MM.1S (cell line): ENCODE data around the gene MAML3.

Source experiments
- CTCF ChIP-seq: fragments of 300-600 bp; sonication (generic); IDR thresholded peaks from 2 replicates; pipeline ENCODE4 v1.5.1; 2016; ENCODE audit warnings: antibody characterized with exemption, low read length, mixed read lengths
- EZH2 ChIP-seq: fragments of 300-600 bp; sonication (generic); optimal IDR thresholded peaks from 2 replicates; pipeline ENCODE3; 2017; ENCODE audit warnings: low read depth, mild to moderate bottlenecking, antibody characterized with exemption, low read length, mixed read lengths

GRCh38 chr4:139844057-139844456 lies 309.9 kb downstream of the MAML3 start:
- TF ChIP-seq CTCF (no peak), EZH2 (no peak)
